Heart left ventricle (tissue), 13 donors: ENCODE data around the gene PREB.

ENCODE experiments used
- CTCF ChIP-seq, 12 donors: fragments of 200-600 bp; sonication (generic) in 4 of 12; IDR thresholded peaks; one replicate each; pipeline versions ENCODE4 v1.5.0 to v1.8.0; 2018 to 2022; ENCODE audit warnings: antibody characterized with exemption in 12 of 12, mild to moderate bottlenecking in 5 of 12
- POLR2A ChIP-seq, 2 donors: fragments of 450-650 bp; IDR thresholded peaks; one replicate each; pipeline ENCODE4 v1.6.1; 2017; ENCODE audit warnings: antibody characterized with exemption in 2 of 2, mild to moderate bottlenecking in 2 of 2, moderate library complexity in 2 of 2
- donor health status: ischemic (EF 13 %, LVEDD 7.1; RV severe dilation, severe dysfunction).
- donor health status: DM: no; HTN: yes; CAD: no.
- donor health status: DM: no; HTN: no; CAD: no.
- donor health status: ischemic (EF 25% LVEDD 6.9; RV normal size, moderate dysfunction).
- donor health status: ischemic (EF 25% LVEDD 5.7; RV mildly dilated, moderate dysfunction).
- donor health status: ischemic (EF 35%, LVEDD 5.7; RV mildly dilated, moderate dysfunction).
- donor health status: nonischemic (EF 11% LVEDD 7.7; RV severe dilation, severe dysfunction).
- donor health status: DM: yes; HTN: yes; CAD: no.
- donor health status: PGD.
- donor health status: ischemic (EF 29% LVEDD 5.4; RV normal size, mild dysfunction).
- donor health status: nonischemic (EF 23%, LVEDD 6.1; RV moderate dilation, normal function).

- no peak for TF ChIP-seq POLR2A (IDR thresholded peaks at IDR 0.05)
- no peak for TF ChIP-seq CTCF (IDR thresholded peaks at IDR 0.05)
Observed at GRCh38 chr2:27122791-27123190, 11.6 kb downstream of the PREB start.
